ENCODE measurements around the gene TNP2. TPM values are rescaled to one million over a fixed set of nuclear protein-coding genes. Genes with fewer than 3 reads are reported as not detected.

TNP2 gene
- total and polyA plus RNA-seq, 2 experiments from 2014 or later: not detected

DNA sequence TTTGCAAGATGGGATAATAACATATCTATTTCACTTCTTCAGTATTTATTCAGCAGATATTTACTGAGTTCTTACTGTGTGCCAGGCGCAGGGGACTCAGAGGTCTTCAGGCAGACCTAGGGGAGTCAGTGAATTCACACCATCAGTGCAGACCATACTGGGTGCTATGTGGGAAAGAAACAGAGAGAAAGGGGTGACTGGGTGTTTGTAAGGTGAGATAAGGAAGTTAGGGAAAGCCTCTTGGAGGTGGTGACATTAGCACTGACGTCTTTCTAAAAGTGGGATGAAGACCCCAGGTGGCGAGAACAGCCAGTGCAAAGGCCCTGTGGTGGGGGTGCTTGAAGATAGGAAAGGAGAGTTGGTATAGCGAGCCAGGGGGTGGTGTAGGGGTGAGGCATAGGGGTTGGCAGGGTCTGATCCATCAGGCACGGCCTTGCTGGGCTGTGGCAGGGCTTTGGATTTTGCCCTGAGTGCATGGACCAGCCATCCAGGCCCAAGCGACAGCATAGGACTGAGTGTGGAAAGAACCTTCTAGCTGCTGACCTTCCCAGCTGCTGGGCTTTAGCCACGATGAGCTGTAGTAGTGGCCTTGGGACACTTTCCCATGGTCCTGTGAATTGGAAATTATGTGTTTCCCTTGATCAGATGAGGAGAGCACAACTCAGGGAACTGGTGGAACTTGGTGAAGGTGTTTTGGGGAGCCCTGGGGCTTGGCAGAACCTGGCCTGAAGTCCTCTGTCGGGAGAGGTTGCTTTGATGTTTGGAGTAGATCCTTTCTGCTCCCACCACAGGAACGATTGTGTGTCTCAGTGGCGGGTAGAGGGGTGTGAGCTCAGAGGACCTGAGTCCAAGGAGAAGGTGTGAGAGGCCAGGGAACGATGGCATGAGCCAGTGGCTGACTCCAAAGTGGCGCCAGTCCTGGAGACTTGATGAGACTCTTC lies 9.2 kb downstream of the TNP2 start:
- H3K36me3 ChIP-seq (ENCODE audit: insufficient read depth): no peaks in the 10 kb centered on the region
- peaks cover 4% of the 10 kb centered on the region; the same call in 1 of the 2 replicates for H3K4me1 ChIP-seq (ENCODE audit: insufficient read depth)
- no peak overlapping the region for H3K27ac ChIP-seq (ENCODE audit: low read depth)
- TF ChIP-seq CREB1 (CRISPR knock-in tag; IDR thresholded peaks at IDR 0.05; ENCODE audit: low read depth) (no peak), ZNF114 (CRISPR knock-in tag; IDR thresholded peaks at IDR 0.05) (no peak), POLR2AphosphoS5 (IDR thresholded peaks at IDR 0.05; ENCODE audit: low read depth) (no peak), CTCF (conservative IDR thresholded peaks at IDR 0.05; ENCODE audit: low read depth in 2 of 2) (no peak), JUNB (IDR thresholded peaks at IDR 0.05; ENCODE audit: unreplicated experiment) (no peak), EZH2 (IDR thresholded peaks at IDR 0.05; ENCODE audit: low read depth, unreplicated experiment) (no peak), EZH2phosphoT487 (IDR thresholded peaks at IDR 0.05; ENCODE audit: unreplicated experiment) (no peak), STAT1 (IDR thresholded peaks at IDR 0.05; ENCODE audit: unreplicated experiment) (no peak), ZNF331 (CRISPR knock-in tag; IDR thresholded peaks at IDR 0.05; ENCODE audit: low read depth) (no peak), NANOG (IDR thresholded peaks at IDR 0.05; ENCODE audit: borderline replicate concordance) (no peak), ETS1 (IDR thresholded peaks at IDR 0.05) (no peak), REST (IDR thresholded peaks at IDR 0.05; ENCODE audit: unreplicated experiment) (no peak)
- TF ChIP-seq, protein P1, sequence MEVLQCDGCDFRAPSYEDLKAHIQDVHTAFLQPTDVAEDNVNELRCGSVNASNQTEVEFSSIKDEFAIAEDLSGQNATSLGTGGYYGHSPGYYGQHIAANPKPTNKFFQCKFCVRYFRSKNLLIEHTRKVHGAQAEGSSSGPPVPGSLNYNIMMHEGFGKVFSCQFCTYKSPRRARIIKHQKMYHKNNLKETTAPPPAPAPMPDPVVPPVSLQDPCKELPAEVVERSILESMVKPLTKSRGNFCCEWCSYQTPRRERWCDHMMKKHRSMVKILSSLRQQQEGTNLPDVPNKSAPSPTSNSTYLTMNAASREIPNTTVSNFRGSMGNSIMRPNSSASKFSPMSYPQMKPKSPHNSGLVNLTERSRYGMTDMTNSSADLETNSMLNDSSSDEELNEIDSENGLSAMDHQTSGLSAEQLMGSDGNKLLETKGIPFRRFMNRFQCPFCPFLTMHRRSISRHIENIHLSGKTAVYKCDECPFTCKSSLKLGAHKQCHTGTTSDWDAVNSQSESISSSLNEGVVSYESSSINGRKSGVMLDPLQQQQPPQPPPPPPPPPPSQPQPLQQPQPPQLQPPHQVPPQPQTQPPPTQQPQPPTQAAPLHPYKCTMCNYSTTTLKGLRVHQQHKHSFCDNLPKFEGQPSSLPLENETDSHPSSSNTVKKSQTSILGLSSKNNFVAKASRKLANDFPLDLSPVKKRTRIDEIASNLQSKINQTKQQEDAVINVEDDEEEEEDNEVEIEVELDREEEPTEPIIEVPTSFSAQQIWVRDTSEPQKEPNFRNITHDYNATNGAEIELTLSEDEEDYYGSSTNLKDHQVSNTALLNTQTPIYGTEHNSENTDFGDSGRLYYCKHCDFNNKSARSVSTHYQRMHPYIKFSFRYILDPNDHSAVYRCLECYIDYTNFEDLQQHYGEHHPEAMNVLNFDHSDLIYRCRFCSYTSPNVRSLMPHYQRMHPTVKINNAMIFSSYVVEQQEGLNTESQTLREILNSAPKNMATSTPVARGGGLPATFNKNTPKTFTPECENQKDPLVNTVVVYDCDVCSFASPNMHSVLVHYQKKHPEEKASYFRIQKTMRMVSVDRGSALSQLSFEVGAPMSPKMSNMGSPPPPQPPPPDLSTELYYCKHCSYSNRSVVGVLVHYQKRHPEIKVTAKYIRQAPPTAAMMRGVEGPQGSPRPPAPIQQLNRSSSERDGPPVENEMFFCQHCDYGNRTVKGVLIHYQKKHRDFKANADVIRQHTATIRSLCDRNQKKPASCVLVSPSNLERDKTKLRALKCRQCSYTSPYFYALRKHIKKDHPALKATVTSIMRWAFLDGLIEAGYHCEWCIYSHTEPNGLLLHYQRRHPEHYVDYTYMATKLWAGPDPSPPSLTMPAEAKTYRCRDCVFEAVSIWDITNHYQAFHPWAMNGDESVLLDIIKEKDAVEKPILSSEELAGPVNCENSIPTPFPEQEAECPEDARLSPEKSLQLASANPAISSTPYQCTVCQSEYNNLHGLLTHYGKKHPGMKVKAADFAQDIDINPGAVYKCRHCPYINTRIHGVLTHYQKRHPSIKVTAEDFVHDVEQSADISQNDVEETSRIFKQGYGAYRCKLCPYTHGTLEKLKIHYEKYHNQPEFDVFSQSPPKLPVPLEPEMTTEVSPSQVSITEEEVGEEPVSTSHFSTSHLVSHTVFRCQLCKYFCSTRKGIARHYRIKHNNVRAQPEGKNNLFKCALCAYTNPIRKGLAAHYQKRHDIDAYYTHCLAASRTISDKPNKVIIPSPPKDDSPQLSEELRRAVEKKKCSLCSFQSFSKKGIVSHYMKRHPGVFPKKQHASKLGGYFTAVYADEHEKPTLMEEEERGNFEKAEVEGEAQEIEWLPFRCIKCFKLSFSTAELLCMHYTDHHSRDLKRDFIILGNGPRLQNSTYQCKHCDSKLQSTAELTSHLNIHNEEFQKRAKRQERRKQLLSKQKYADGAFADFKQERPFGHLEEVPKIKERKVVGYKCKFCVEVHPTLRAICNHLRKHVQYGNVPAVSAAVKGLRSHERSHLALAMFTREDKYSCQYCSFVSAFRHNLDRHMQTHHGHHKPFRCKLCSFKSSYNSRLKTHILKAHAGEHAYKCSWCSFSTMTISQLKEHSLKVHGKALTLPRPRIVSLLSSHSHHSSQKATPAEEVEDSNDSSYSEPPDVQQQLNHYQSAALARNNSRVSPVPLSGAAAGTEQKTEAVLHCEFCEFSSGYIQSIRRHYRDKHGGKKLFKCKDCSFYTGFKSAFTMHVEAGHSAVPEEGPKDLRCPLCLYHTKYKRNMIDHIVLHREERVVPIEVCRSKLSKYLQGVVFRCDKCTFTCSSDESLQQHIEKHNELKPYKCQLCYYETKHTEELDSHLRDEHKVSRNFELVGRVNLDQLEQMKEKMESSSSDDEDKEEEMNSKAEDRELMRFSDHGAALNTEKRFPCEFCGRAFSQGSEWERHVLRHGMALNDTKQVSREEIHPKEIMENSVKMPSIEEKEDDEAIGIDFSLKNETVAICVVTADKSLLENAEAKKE (CRISPR knock-in tag; IDR thresholded peaks at IDR 0.05): no peak
- peaks cover 7% of the 10 kb centered on the region for H3F3A ChIP-seq (replicated peaks; ENCODE audit: low read depth)
- no peaks in the 10 kb centered on the region for H3K27me3 ChIP-seq (ENCODE audit: insufficient read depth)
- no peaks in the 10 kb centered on the region for H3K36me3 Mint-ChIP-seq (ENCODE audit: low read depth)
- no peaks in the 10 kb centered on the region; the same call in 2 of the 3 replicates for H3K9me3 Mint-ChIP-seq
- no peaks in the 10 kb centered on the region for H3K9me2 ChIP-seq (ENCODE audit: insufficient read depth)
- peaks cover 10% of the 10 kb centered on the region for H3K79me2 ChIP-seq (replicated peaks; ENCODE audit: insufficient read depth)
- ATAC-seq (no peak), DNase-seq (ENCODE audit: low spot score) (no peak)
- H3K27me3 Mint-ChIP-seq (ENCODE audit: insufficient read depth, low read depth, poor library complexity): peaks cover 14% of the 10 kb centered on the region
- no peaks in the 10 kb centered on the region for H4K20me1 ChIP-seq (replicated peaks; ENCODE audit: insufficient read depth)
- H3K4me2 ChIP-seq: no peak overlapping the region
- H3K4me3 Mint-ChIP-seq: no peak overlapping the region; the same call in 2 of the 3 replicates
- H2AFZ ChIP-seq: no peak overlapping the region
- H3K27ac Mint-ChIP-seq: no peak overlapping the region
- H3K4me1 Mint-ChIP-seq: peaks cover 12% of the 10 kb centered on the region
- no peak overlapping the region for H3K4me3 ChIP-seq
